Amygdala (tissue), 56 donors: ENCODE data around the gene CETP.
"Not testable (repeated sequence)": the region's sequence is repeated elsewhere in the genome, so short reads cannot be mapped to it uniquely, and the experiment has no call there.

Source experiments
- DNase-seq, 56 donors: peaks; one replicate each; lab custom pipeline; 2025; lab: John Stamatoyannopoulos, UW

CETP gene

GRCh38 chr16:56993204-56993603 lies 31.5 kb downstream of the CETP start:
- no peak for DNase-seq

- no peak for DNase-seq
Measured at GRCh38 chr16:56994311-56994710, 32.6 kb downstream of the CETP start.

GRCh38 chr16:56995136-56995805 lies 33.5 kb downstream of the CETP start:
- DNase-seq = no peak

- no peak for DNase-seq
Measured at GRCh38 chr16:56997264-56997663, 35.5 kb downstream of the CETP start.

- no peak for DNase-seq
Measured at GRCh38 chr16:56997931-56998330, 36.2 kb downstream of the CETP start.

GRCh38 chr16:56998352-56998751 lies 36.6 kb downstream of the CETP start:
- DNase-seq = no peak

- no peak for DNase-seq
Measured at GRCh38 chr16:56998861-56999260, 37.1 kb downstream of the CETP start.

- DNase-seq = no peak
Measured at GRCh38 chr16:56999409-57000270, 37.9 kb downstream of the CETP start.

GRCh38 chr16:57000271-57001025 lies 38.7 kb downstream of the CETP start:
- DNase-seq = no peak

GRCh38 chr16:57001026-57001679 lies 39.4 kb downstream of the CETP start:
- DNase-seq = no peak

GRCh38 chr16:57003439-57004386 lies 42.0 kb downstream of the CETP start:
- DNase-seq = no peak

- DNase-seq = no peak
Measured at GRCh38 chr16:57004387-57005250, 42.9 kb downstream of the CETP start.

- not testable (repeated sequence) for DNase-seq
Measured at GRCh38 chr16:57005597-57005996, 43.8 kb downstream of the CETP start.

- DNase-seq = no peak
Measured at GRCh38 chr16:57007050-57007449, 45.3 kb downstream of the CETP start.

- DNase-seq = no peak
Measured at GRCh38 chr16:57007530-57007929, 45.8 kb downstream of the CETP start.

GRCh38 chr16:57008440-57008839 lies 46.7 kb downstream of the CETP start:
- DNase-seq = no peak

GRCh38 chr16:57009643-57010170 lies 48.0 kb downstream of the CETP start:
- no peak for DNase-seq

GRCh38 chr16:57012353-57012752 lies 50.6 kb downstream of the CETP start:
- DNase-seq = no peak
